GM23338 (cell line): ENCODE measurements around the gene FAM117A. TPM values are rescaled to one million over a fixed set of nuclear protein-coding genes. Genes with fewer than 3 reads are reported as not detected.

ENCODE experiments used
- ATAC-seq: fragments of 200-7000 bp; cut with Tn5 transposase; 3 replicates; pipeline ENCODE4 v1.9.1; 2020
- DNase-seq: peaks from one replicate; pipeline ENCODE4 v3.0.0-alpha.2; 2015; ENCODE audit warnings: low spot score
- H2AFZ ChIP-seq: fragments of 200-600 bp; sonication (generic); 2 replicates; pipeline ENCODE4 v1.8.0; 2016; ENCODE audit warnings: antibody characterized with exemption, mild to moderate bottlenecking, moderate library complexity
- H3F3A ChIP-seq: fragments of 200-600 bp; sonication (generic); replicated peaks from 2 replicates; pipeline ENCODE4 v1.8.0; 2017; ENCODE audit warnings: antibody characterized with exemption, mixed run types, low read depth
- H3K27ac ChIP-seq: fragments of 200-600 bp; sonication (generic); 2 replicates; pipeline ENCODE4 v1.6.1; 2016; ENCODE audit warnings: low read depth
- H3K27me3 ChIP-seq: fragments of 200-600 bp; sonication (generic); 2 replicates; pipeline ENCODE4 v1.8.0; 2016; ENCODE audit warnings: mild to moderate bottlenecking, mixed run types, moderate library complexity; ENCODE audit not compliant: insufficient read depth
- H3K36me3 ChIP-seq: fragments of 200-600 bp; sonication (generic); 2 replicates; pipeline ENCODE4 v1.8.0; 2016; ENCODE audit warnings: mild to moderate bottlenecking; ENCODE audit not compliant: insufficient read depth
- H3K4me1 ChIP-seq: fragments of 200-600 bp; sonication (generic); 2 replicates; pipeline ENCODE4 v1.8.0; 2016; ENCODE audit warnings: mild to moderate bottlenecking, moderate library complexity; ENCODE audit not compliant: insufficient read depth
- H3K4me2 ChIP-seq: fragments of 200-600 bp; sonication (generic); 2 replicates; pipeline ENCODE4 v1.7.1; 2017; ENCODE audit warnings: mixed run types
- H3K4me3 ChIP-seq: fragments of 200-600 bp; sonication (generic); 2 replicates; pipeline ENCODE4 v1.6.1; 2016; ENCODE audit warnings: mixed run types
- H3K79me2 ChIP-seq: fragments of 200-600 bp; sonication (generic); replicated peaks from 2 replicates; pipeline ENCODE4 v1.8.0; 2017; ENCODE audit warnings: mild to moderate bottlenecking; ENCODE audit not compliant: insufficient read depth
- H3K9me2 ChIP-seq: fragments of 200-600 bp; sonication (generic); 2 replicates; pipeline ENCODE4 v1.8.0; 2017; ENCODE audit not compliant: insufficient read depth
- H4K20me1 ChIP-seq: fragments of 200-600 bp; sonication (generic); replicated peaks from 2 replicates; pipeline ENCODE4 v1.8.0; 2017; ENCODE audit warnings: mild to moderate bottlenecking; ENCODE audit not compliant: insufficient read depth
- H3K27ac Mint-ChIP-seq: 2 replicates; pipeline ENCODE4 v1.8.0; 2020; ENCODE audit warnings: inconsistent platforms, mild to moderate bottlenecking, moderate library complexity, mixed read lengths
- H3K27me3 Mint-ChIP-seq: 3 replicates; pipeline ENCODE4 v1.8.0; 2022; ENCODE audit warnings: low read depth, mild to moderate bottlenecking, moderate library complexity, mixed read lengths, inconsistent platforms; ENCODE audit not compliant: insufficient read depth, poor library complexity
- H3K36me3 Mint-ChIP-seq: 3 replicates; pipeline ENCODE4 v1.8.0; 2021; ENCODE audit warnings: low read depth, mild to moderate bottlenecking, inconsistent platforms, moderate library complexity, mixed read lengths
- H3K4me1 Mint-ChIP-seq: 3 replicates; pipeline ENCODE4 v1.8.0; 2020; ENCODE audit warnings: mild to moderate bottlenecking, inconsistent platforms, mixed read lengths
- H3K4me3 Mint-ChIP-seq: 3 replicates; pipeline ENCODE4 v1.8.0; 2021; ENCODE audit warnings: moderate library complexity, mild to moderate bottlenecking, inconsistent platforms, mixed read lengths
- H3K9me3 Mint-ChIP-seq: 3 replicates; pipeline ENCODE4 v1.8.0; 2020; ENCODE audit warnings: moderate library complexity, mild to moderate bottlenecking, inconsistent platforms, mixed read lengths
- CREB1 ChIP-seq: fragments of 250-450 bp; sonication (Bioruptor Pico); IDR thresholded peaks from 2 replicates; pipeline ENCODE4 v1.5.0; 2020; ENCODE audit warnings: low read depth, mild to moderate bottlenecking, moderate library complexity
- CTCF ChIP-seq, 2 experiments: fragments of 200-600 bp in 1 of 2; sonication (generic) in 1 of 2; conservative IDR thresholded peaks; 2 replicates each; pipeline versions ENCODE4 v1.5.1 to v1.6.1; 2016 to 2017; ENCODE audit warnings: antibody characterized with exemption in 2 of 2, low read depth in 2 of 2, mild to moderate bottlenecking in 2 of 2, moderate library complexity in 1 of 2
- ETS1 ChIP-seq: IDR thresholded peaks from 2 replicates; pipeline ENCODE4 v1.6.1; 2016; ENCODE audit warnings: antibody characterized with exemption
- EZH2phosphoT487 ChIP-seq: fragments of 200-600 bp; sonication (generic); IDR thresholded peaks from one replicate; pipeline ENCODE4 v1.8.1; 2018; ENCODE audit warnings: antibody characterized with exemption; ENCODE audit not compliant: unreplicated experiment
- JUNB ChIP-seq: IDR thresholded peaks from one replicate; pipeline ENCODE4 v1.6.1; 2016; ENCODE audit warnings: antibody characterized with exemption; ENCODE audit not compliant: unreplicated experiment
- NANOG ChIP-seq: IDR thresholded peaks from 2 replicates; pipeline ENCODE4 v1.6.1; 2016; ENCODE audit warnings: antibody characterized with exemption, borderline replicate concordance
- POLR2AphosphoS5 ChIP-seq: IDR thresholded peaks from 2 replicates; pipeline ENCODE4 v1.6.1; 2016; ENCODE audit warnings: antibody characterized with exemption, low read depth
- REST ChIP-seq: IDR thresholded peaks from one replicate; pipeline ENCODE4 v1.6.1; 2018; ENCODE audit warnings: antibody characterized with exemption; ENCODE audit not compliant: unreplicated experiment
- STAT1 ChIP-seq: IDR thresholded peaks from one replicate; pipeline ENCODE4 v1.6.1; 2016; ENCODE audit warnings: antibody characterized with exemption; ENCODE audit not compliant: unreplicated experiment
- ZNF331 ChIP-seq: fragments of 250-450 bp; sonication (Bioruptor Pico); IDR thresholded peaks from 2 replicates; pipeline ENCODE4 v1.5.0; 2020; ENCODE audit warnings: low read depth, mild to moderate bottlenecking, moderate library complexity
- ZNF462 ChIP-seq: fragments of 250-450 bp; sonication (Bioruptor Pico); IDR thresholded peaks from 2 replicates; pipeline ENCODE4 v1.5.0; 2020; ENCODE audit warnings: mild to moderate bottlenecking, moderate library complexity
- polyA plus RNA-seq: library from polyadenylated mRNA; unstranded; fragments of >200 nt; fragmentation: Nextera tagmentation; extraction: Ambion mirVana; gene quantifications from 2 replicates; pipeline ENCODE4 v1.2.1, GENCODE V29; 2016
- total RNA-seq: library from RNA; depleted of rRNA; stranded (reverse); fragments of >200 nt; shearing (Covaris generic); gene quantifications from 2 replicates; pipeline ENCODE4 v1.2.3, GENCODE V29; 2014

Gene FAM117A
- total and polyA plus RNA-seq, 2 experiments from 2014 or later: 21.3 to 46.4 TPM

- TF ChIP-seq JUNB (no peak), ETS1 (no peak), CTCF (conservative IDR thresholded peaks at IDR 0.05; ENCODE audit: low read depth in 2 of 2) (no peak), NANOG (no peak), CREB1 (CRISPR knock-in tag) (no peak), STAT1 (no peak), ZNF331 (CRISPR knock-in tag) (no peak), POLR2AphosphoS5 (no peak)
Observed at GRCh38 chr17:49698005-49698404, 65.9 kb downstream of the FAM117A start (continued).

- no peaks in the 10 kb centered on the region for H3K9me2 ChIP-seq
- H3K36me3 Mint-ChIP-seq: peaks cover 14% of the 10 kb centered on the region
- H3K4me2 ChIP-seq: no peak overlapping the region
- H3K27ac ChIP-seq: no peak overlapping the region
- H3K4me1 Mint-ChIP-seq: peaks cover 12% of the 10 kb centered on the region
- no peaks in the 10 kb centered on the region for H3K79me2 ChIP-seq
- DNase-seq (no peak), ATAC-seq (no peak)
- peaks cover 3% of the 10 kb centered on the region; the same call in 1 of the 2 replicates for H3K36me3 ChIP-seq
- H3F3A ChIP-seq: no peaks in the 10 kb centered on the region
- H2AFZ ChIP-seq: no peak overlapping the region
- H3K4me3 Mint-ChIP-seq: no peak overlapping the region
- TF ChIP-seq REST: no peak
- TF ChIP-seq EZH2phosphoT487: no peak
- no peak for TF ChIP-seq POLR2AphosphoS5
- no peak for TF ChIP-seq ZNF462 (CRISPR knock-in tag)
- no peak for TF ChIP-seq NANOG
- H3K4me3 ChIP-seq: no peak overlapping the region
- no peaks in the 10 kb centered on the region for H4K20me1 ChIP-seq
- H3K9me3 Mint-ChIP-seq: no peaks in the 10 kb centered on the region
- no peak overlapping the region for H3K27ac Mint-ChIP-seq
- H3K4me1 ChIP-seq: no peaks in the 10 kb centered on the region
- no peaks in the 10 kb centered on the region for H3K27me3 ChIP-seq
- H3K27me3 Mint-ChIP-seq: peaks cover 7% of the 10 kb centered on the region
Observed at GRCh38 chr17:49696233-49696761, 67.6 kb downstream of the FAM117A start.
